ENCODE results near the gene SEH1L.

Gene SEH1L

DNA sequence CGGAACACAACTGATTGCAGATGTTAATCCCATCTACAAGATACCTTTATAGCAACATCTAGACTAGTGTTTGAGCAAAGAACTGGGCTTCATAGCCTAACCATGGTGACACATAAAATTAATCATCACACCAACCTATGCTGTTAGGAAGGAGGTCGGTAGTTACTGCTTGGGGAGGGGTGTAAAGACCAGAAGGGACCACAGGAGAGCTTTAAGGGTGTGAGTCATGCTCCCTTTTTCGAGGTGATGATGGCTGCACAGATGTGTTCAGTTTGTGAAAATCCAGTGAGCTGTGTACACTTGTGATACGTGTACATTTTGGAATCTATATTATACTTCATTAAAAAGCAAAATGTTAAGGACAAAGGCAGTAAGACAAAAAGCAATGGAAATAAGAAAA lies 4.6 kb upstream of the SEH1L start:
- TF ChIP-seq, protein P1, sequence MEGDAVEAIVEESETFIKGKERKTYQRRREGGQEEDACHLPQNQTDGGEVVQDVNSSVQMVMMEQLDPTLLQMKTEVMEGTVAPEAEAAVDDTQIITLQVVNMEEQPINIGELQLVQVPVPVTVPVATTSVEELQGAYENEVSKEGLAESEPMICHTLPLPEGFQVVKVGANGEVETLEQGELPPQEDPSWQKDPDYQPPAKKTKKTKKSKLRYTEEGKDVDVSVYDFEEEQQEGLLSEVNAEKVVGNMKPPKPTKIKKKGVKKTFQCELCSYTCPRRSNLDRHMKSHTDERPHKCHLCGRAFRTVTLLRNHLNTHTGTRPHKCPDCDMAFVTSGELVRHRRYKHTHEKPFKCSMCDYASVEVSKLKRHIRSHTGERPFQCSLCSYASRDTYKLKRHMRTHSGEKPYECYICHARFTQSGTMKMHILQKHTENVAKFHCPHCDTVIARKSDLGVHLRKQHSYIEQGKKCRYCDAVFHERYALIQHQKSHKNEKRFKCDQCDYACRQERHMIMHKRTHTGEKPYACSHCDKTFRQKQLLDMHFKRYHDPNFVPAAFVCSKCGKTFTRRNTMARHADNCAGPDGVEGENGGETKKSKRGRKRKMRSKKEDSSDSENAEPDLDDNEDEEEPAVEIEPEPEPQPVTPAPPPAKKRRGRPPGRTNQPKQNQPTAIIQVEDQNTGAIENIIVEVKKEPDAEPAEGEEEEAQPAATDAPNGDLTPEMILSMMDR (IDR thresholded peaks at IDR 0.05; ENCODE audit: low read length, missing control alignments), result no peak
- DNase-seq (ENCODE audit: low read depth), result no peak
- no peak overlapping the region for H3K4me3 ChIP-seq (replicated peaks; ENCODE audit: low read depth, low read length)

DNA sequence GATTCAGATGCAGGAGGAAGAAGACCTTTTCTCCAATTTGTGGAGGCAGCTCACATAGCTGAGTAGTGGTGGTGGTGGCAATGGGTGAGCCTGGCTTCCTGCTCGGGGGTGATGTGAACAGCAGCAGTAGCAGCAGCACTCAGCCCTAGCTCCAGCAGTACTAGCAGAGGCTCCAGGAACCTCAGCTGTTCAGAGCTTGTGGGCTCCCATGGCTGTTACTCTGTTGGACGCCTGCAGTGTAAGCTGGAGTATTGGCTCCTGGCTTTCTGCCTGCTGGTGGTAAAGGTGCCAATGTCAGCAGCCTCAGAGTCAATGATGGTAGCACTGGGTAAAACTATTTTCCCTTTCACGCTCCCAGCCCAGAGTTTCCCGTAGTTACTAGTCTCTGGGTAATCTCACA lies 3.1 kb upstream of the SEH1L start:
- TF ChIP-seq, protein P1 (IDR thresholded peaks at IDR 0.05; ENCODE audit: low read length, missing control alignments), result no peak
- H3K4me3 ChIP-seq (replicated peaks; ENCODE audit: low read depth, low read length), result no peak overlapping the region
- DNase-seq (ENCODE audit: low read depth), result peak; percentile 20

DNA sequence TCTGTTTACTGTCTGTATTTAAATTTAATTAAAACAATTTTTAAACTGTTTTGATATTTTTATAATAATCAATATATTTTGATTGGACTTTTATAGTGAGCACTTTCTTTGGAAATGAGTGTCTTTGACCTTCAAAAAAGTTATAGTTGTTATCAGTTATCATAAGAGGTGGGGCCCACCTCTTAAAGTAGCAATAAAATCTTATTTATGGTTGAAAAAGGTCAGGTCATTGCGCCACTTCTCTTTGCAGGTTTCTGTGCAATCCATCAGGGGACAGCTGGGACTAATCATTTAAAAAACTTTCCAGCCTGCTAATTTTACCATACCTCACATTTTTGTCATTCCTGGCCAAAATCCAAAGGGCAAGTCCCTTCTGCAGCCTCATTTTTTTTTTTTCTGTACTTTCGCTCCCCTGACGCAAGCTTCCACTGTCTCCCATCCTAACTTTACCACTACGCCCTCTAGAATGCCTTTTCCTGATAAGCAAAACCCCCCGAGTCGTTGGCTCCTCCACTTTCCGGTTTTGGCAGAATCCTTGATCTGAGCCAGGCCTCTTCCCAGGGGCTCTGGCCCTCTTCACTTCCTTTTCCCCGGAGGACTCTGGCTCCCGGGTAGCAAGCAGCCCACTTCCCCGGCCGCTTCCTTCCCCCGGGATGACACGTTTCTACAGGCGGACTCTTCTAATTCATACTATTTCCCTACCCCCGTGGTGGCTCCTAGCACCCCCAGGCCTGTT lies 1.1 kb upstream of the SEH1L start:
- H3K4me3 ChIP-seq (replicated peaks; ENCODE audit: low read depth, low read length), result peak overlapping the region; percentile 84
- TF ChIP-seq, protein P1 (IDR thresholded peaks at IDR 0.05; ENCODE audit: low read length, missing control alignments), result peak; percentile 6
- peak; percentile 97 for DNase-seq (ENCODE audit: low read depth)

DNA sequence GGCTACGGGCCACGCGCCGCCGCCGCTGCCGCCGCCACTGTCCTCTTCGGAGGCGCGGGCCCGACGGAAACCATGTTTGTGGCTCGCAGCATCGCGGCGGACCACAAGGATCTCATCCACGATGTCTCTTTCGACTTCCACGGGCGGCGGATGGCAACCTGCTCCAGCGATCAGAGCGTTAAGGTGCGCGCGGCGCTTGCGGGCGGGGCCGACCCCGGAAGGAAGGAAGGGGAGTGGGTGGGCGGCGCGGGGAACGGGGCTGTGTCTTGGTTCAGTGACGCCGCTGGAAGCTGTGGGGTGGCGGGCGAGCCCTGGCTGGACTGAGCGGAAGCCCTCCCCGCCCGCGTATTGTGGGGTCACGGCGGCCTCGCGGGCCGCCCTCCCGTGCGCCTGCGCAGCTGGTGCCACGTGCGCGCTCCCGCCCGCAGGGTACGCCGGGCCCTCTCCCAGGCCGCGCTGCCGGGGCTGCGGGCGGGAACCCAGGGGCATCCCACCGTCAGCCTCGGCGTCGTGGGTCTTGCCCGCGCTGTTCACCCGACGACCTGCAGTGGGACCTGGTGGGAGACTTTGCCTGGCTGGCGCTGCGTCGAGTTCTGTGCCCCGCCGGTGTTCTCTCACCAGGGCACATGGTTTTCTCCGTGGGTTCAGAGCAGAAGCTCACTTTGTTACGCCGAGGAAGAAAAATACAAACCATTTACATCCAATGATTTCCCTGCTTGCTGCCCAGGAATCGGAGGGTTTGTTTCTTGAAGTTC lies 416 bp downstream of the SEH1L start:
- H3K4me3 ChIP-seq (replicated peaks; ENCODE audit: low read depth, low read length), result peak overlapping the region; percentile 66
- DNase-seq (ENCODE audit: low read depth), result peak; percentile 97
- TF ChIP-seq, protein P1 (IDR thresholded peaks at IDR 0.05; ENCODE audit: low read length, missing control alignments), result no peak

DNA sequence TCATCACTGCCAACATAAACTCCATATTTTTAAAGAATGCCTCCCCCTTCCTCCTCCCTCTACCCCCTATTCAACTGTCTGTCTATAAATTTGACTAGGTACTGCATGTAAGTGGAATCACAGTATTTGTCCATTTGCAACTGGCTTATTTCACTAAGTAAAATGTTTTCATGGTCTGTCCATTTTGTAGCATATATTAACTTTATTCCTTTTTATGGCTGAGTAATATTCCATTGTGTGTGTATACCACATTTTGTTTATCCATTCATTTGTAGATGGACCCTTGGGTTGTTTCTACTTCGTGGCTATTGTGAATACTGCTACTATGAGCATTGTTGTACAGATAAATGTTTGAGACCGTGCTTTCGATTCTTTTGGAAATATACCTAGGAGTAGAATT lies 10.7 kb downstream of the SEH1L start:
- no peak overlapping the region for H3K4me3 ChIP-seq (replicated peaks; ENCODE audit: low read depth, low read length)
- no peak for DNase-seq (ENCODE audit: low read depth)
- TF ChIP-seq, protein P1 (IDR thresholded peaks at IDR 0.05; ENCODE audit: low read length, missing control alignments), result no peak

DNA sequence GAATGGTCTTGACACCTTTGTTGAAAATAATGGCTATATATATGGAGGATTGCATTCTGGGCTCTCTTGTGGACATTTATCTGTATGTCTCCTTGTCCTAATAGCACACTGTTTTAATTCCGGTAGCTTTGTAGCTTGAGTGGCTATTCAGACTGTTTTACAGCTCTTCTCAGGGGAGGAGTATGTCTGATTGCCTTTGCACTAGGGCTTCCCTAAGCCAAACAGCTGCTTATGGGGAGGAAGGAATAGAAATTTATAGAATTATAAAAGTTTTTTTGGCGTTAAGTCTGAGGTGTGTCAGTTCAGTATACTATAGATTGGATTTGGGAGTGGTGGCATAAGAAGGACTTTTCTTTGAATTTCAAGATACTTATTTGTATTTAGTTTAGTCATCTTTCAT lies 12.6 kb downstream of the SEH1L start:
- TF ChIP-seq, protein P1 (IDR thresholded peaks at IDR 0.05; ENCODE audit: low read length, missing control alignments), result no peak
- H3K4me3 ChIP-seq (replicated peaks; ENCODE audit: low read depth, low read length), result no peak overlapping the region
- DNase-seq (ENCODE audit: low read depth), result no peak
